Cardiac muscle cell (in vitro differentiated cells and primary cell): ENCODE results near the gene MYO6. TPM values are rescaled to one million over a fixed set of nuclear protein-coding genes. Genes with fewer than 3 reads are reported as not detected.
"Not testable (repeated sequence)": the region's sequence is repeated elsewhere in the genome, so short reads cannot be mapped to it uniquely, and the experiment has no call there.

Source experiments
- DNase-seq, 2 donors: peaks; one replicate each; pipeline versions ENCODE4 v3.0.0 to v3.0.0-alpha.2; 2010 to 2017; ENCODE audit warnings: low read depth in 1 of 2, low spot score in 1 of 2
- H3K27ac ChIP-seq: fragments of 200-600 bp; sonication (generic); 2 replicates; pipeline ENCODE4 v1.5.1; 2016
- H3K27me3 ChIP-seq: fragments of 200-600 bp; sonication (generic); 2 replicates; pipeline ENCODE4 v1.6.0; 2016; ENCODE audit warnings: control low read depth
- H3K36me3 ChIP-seq: fragments of 200-600 bp; sonication (generic); 2 replicates; pipeline ENCODE4 v1.5.1; 2016; ENCODE audit warnings: control low read depth
- H3K4me1 ChIP-seq: fragments of 200-600 bp; sonication (generic); 2 replicates; pipeline ENCODE4 v1.8.1; 2017; ENCODE audit warnings: low read depth, mild to moderate bottlenecking, mixed run types
- H3K4me3 ChIP-seq: fragments of 200-600 bp; sonication (generic); 2 replicates; pipeline ENCODE4 v1.5.1; 2016; ENCODE audit warnings: mild to moderate bottlenecking
- H3K9me3 ChIP-seq: fragments of 200-600 bp; sonication (generic); 2 replicates; pipeline ENCODE4 v1.5.1; 2017; ENCODE audit warnings: low read depth, mild to moderate bottlenecking, control low read depth
- polyA plus RNA-seq: library from polyadenylated mRNA; unstranded; fragments of >200 nt; fragmentation: Nextera tagmentation; extraction: Ambion mirVana; gene quantifications from 2 replicates; pipeline ENCODE4 v1.2.1, GENCODE V29; 2016
- total RNA-seq: library from RNA; depleted of rRNA; stranded (reverse); fragments of >200 nt; gene quantifications from 2 replicates; pipeline ENCODE4 v1.2.3, GENCODE V29; 2016
- TF ChIP-seq, protein P1 (sequence below): IDR thresholded peaks from 2 replicates; pipeline ENCODE4 v1.5.1; 2012; ENCODE audit warnings: low read depth, mild to moderate bottlenecking, low read length

The MYO6 gene
- total and polyA plus RNA-seq, 2 experiments from 2014 or later = 17.9 to 34.7 TPM

DNA sequence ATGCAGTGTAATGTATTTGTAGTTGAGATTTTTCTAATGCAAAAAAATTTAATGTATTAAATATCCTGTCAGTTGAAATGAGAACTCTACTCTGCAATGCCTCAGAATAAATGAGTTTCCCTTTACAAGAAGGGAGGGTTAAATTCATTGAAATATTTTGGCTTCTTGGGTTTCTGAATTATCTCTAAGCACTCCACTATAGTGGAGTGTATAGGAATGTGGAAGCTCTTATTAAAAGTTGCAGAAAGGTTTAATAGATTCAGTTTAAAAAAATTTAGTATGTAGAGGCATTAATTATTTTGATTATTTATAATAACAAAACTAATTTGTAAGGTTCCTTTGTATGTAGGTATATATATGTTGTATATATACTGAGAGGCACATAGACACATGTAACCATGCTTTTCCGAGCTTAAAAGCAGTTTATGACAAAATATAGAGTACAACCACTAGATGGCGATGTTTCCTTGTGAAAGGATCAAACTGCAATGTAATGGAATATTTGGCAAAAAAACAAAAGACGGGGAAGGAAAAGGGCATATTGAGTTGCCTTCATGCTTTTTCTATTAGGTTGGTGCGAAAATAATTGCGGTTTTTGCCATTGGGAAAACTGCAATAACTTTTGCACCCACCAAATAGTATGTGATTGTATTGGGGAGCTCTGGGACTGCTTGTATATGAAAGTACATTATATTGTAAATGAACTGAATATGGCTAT lies 144.2 kb downstream of the MYO6 start:
- peaks cover 21% of the 10 kb centered on the region for H3K36me3 ChIP-seq
- DNase-seq = peak; percentile 83 to 89

GRCh38 chr6:75893776-75894152 lies 144.7 kb downstream of the MYO6 start:
- TF ChIP-seq, protein P1, sequence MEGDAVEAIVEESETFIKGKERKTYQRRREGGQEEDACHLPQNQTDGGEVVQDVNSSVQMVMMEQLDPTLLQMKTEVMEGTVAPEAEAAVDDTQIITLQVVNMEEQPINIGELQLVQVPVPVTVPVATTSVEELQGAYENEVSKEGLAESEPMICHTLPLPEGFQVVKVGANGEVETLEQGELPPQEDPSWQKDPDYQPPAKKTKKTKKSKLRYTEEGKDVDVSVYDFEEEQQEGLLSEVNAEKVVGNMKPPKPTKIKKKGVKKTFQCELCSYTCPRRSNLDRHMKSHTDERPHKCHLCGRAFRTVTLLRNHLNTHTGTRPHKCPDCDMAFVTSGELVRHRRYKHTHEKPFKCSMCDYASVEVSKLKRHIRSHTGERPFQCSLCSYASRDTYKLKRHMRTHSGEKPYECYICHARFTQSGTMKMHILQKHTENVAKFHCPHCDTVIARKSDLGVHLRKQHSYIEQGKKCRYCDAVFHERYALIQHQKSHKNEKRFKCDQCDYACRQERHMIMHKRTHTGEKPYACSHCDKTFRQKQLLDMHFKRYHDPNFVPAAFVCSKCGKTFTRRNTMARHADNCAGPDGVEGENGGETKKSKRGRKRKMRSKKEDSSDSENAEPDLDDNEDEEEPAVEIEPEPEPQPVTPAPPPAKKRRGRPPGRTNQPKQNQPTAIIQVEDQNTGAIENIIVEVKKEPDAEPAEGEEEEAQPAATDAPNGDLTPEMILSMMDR = no peak
- Histone ChIP-seq H3K27me3 (no peaks in the 10 kb centered on the region), H3K9me3 (no peaks in the 10 kb centered on the region), H3K4me1 (peaks cover 10% of the 10 kb centered on the region), H3K36me3 (peaks cover 18% of the 10 kb centered on the region), H3K27ac (peak overlapping the region; percentile 57), H3K4me3 (no peak overlapping the region)
- peak in 1 of 2 donors; percentile 6 for DNase-seq

More for the DNA sequence above, 144.2 kb downstream of the MYO6 start:
- no peak overlapping the region for H3K4me3 ChIP-seq
- peak overlapping the region; percentile 57 for H3K27ac ChIP-seq
- TF ChIP-seq, protein P1 = peak; percentile 58
- no peaks in the 10 kb centered on the region for H3K27me3 ChIP-seq
- peaks cover 10% of the 10 kb centered on the region for H3K4me1 ChIP-seq
- H3K9me3 ChIP-seq = no peaks in the 10 kb centered on the region

DNA sequence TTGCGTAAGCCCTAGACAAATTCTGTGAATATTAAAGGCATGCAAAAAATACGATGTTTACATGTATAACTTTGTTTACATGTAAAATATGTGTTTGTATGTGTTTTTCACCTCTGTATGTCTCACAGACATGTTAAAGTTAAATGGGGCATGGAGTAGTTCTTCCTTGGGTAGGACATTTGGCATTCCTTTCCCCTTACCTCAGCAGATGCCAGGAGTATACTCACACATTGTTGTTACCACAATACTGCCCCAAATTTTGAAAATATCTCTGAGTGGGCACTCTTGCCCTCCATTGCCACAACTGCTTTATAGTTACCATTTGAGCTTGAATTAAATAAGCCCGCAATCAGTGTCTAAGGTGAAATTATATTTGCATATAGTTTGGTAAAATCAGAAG lies 147.5 kb downstream of the MYO6 start:
- DNase-seq = no peak
- no peaks in the 10 kb centered on the region for H3K27me3 ChIP-seq

GRCh38 chr6:75900216-75900615 lies 151.2 kb downstream of the MYO6 start:
- not testable (repeated sequence) for H3K27me3 ChIP-seq, H3K9me3 ChIP-seq, H3K36me3 ChIP-seq, DNase-seq, H3K27ac ChIP-seq, H3K4me3 ChIP-seq, H3K4me1 ChIP-seq

More for the DNA sequence above, 147.5 kb downstream of the MYO6 start:
- no peak overlapping the region for H3K4me3 ChIP-seq
- peaks cover 16% of the 10 kb centered on the region for H3K36me3 ChIP-seq
- no peaks in the 10 kb centered on the region for H3K9me3 ChIP-seq
- peaks cover 10% of the 10 kb centered on the region for H3K4me1 ChIP-seq
- TF ChIP-seq, protein P1 = no peak
- no peak overlapping the region for H3K27ac ChIP-seq

- H3K36me3 ChIP-seq, H3K9me3 ChIP-seq, DNase-seq, H3K27ac ChIP-seq, H3K27me3 ChIP-seq, H3K4me3 ChIP-seq, H3K4me1 ChIP-seq: not testable (repeated sequence)
These were observed 156.1 kb downstream of the MYO6 start for GRCh38 chr6:75905129-75905528.

DNA sequence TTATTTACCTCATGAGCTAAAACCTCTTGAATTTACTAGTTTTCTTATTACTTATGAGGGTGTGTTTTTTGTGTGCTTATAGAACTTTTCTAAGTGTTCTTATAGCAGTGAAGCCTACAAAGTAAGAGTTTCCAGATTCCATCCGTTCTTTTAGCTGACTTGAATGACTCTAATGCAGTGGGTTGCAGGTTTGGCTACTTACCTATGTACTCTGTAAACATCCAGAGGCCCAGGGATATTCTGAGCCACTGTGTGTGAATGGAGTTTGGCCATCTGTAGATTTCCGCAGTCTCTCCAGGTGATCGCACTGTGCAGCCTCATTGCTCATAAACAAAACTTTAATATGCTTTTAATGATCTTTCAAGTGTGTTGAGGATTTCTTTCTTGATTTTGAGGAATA lies 157.8 kb downstream of the MYO6 start:
- H3K4me3 ChIP-seq = no peak overlapping the region
- DNase-seq = no peak
- peak overlapping the region; percentile 39 for H3K27ac ChIP-seq
- peaks cover 6% of the 10 kb centered on the region for H3K36me3 ChIP-seq
- TF ChIP-seq, protein P1 = no peak
- no peaks in the 10 kb centered on the region for H3K9me3 ChIP-seq
- H3K4me1 ChIP-seq = no peaks in the 10 kb centered on the region
- no peaks in the 10 kb centered on the region for H3K27me3 ChIP-seq
